Neural progenitor cell (in vitro differentiated cells): Measurements from ENCODE around the gene LASP1NB.
"Not testable (repeated sequence)": the region's sequence is repeated elsewhere in the genome, so short reads cannot be mapped to it uniquely, and the experiment has no call there.

Experiments
- DNase-seq: peaks from one replicate; pipeline ENCODE4 v3.0.0-alpha.2; 2016; ENCODE audit warnings: low spot score
- H2AFZ ChIP-seq: fragments of 200-600 bp; sonication (generic); replicated peaks from 2 replicates; pipeline ENCODE4 v1.6.1; 2016; ENCODE audit warnings: antibody characterized with exemption
- H3F3A ChIP-seq: fragments of 200-600 bp; sonication (generic); 2 replicates; pipeline ENCODE4 v1.6.1; 2016; ENCODE audit warnings: antibody characterized with exemption, low read depth
- H3K27ac ChIP-seq: fragments of 200-600 bp; sonication (generic); 2 replicates; pipeline ENCODE4 v1.5.1; 2016; ENCODE audit warnings: mild to moderate bottlenecking
- H3K27me3 ChIP-seq: fragments of 200-600 bp; sonication (generic); 2 replicates; pipeline ENCODE4 v1.6.1; 2016; ENCODE audit warnings: mild to moderate bottlenecking, moderate library complexity
- H3K36me3 ChIP-seq: fragments of 200-600 bp; sonication (generic); 2 replicates; pipeline ENCODE4 v1.5.1; 2016
- H3K4me1 ChIP-seq: fragments of 200-600 bp; sonication (generic); 2 replicates; pipeline ENCODE4 v1.6.1; 2016; ENCODE audit warnings: mixed run types
- H3K4me2 ChIP-seq: fragments of 200-600 bp; sonication (generic); 2 replicates; pipeline ENCODE4 v1.6.1; 2016
- H3K4me3 ChIP-seq: fragments of 200-600 bp; sonication (generic); 2 replicates; pipeline ENCODE4 v1.5.1; 2016
- H3K79me2 ChIP-seq: fragments of 200-600 bp; sonication (generic); 2 replicates; pipeline ENCODE4 v1.6.1; 2016; ENCODE audit warnings: low read depth
- H3K9ac ChIP-seq: fragments of 200-600 bp; sonication (generic); 2 replicates; pipeline ENCODE4 v1.6.1; 2016
- H3K9me3 ChIP-seq: fragments of 200-600 bp; sonication (generic); 2 replicates; pipeline ENCODE4 v1.5.1; 2016; ENCODE audit warnings: low read depth
- H4K20me1 ChIP-seq: fragments of 200-600 bp; sonication (generic); 2 replicates; pipeline ENCODE4 v1.6.1; 2016; ENCODE audit warnings: low read depth
- H3K27ac Mint-ChIP-seq: 3 replicates; pipeline ENCODE4 v1.8.0; 2021; ENCODE audit warnings: mixed read lengths
- H3K27me3 Mint-ChIP-seq: 2 replicates; pipeline ENCODE4 v1.8.0; 2022; ENCODE audit warnings: low read depth, mild to moderate bottlenecking, inconsistent platforms, moderate library complexity, mixed read lengths; ENCODE audit not compliant: insufficient read depth
- H3K36me3 Mint-ChIP-seq: 3 replicates; pipeline ENCODE4 v1.8.0; 2021; ENCODE audit warnings: mixed read lengths
- H3K4me1 Mint-ChIP-seq: 3 replicates; pipeline ENCODE4 v1.8.0; 2021; ENCODE audit warnings: mixed read lengths
- H3K4me3 Mint-ChIP-seq: 3 replicates; pipeline ENCODE4 v1.8.0; 2021; ENCODE audit warnings: mild to moderate bottlenecking, moderate library complexity, mixed read lengths
- H3K9me3 Mint-ChIP-seq: 3 replicates; pipeline ENCODE4 v1.8.0; 2020; ENCODE audit warnings: mixed read lengths
- EZH2 ChIP-seq: fragments of 200-600 bp; sonication (generic); IDR thresholded peaks from 2 replicates; pipeline ENCODE4 v1.6.1; 2017; ENCODE audit warnings: antibody characterized with exemption, mild to moderate bottlenecking, moderate library complexity
- EZH2phosphoT487 ChIP-seq: fragments of 200-600 bp; sonication (generic); IDR thresholded peaks from 2 replicates; pipeline ENCODE4 v1.6.1; 2017; ENCODE audit warnings: antibody characterized with exemption
- TF ChIP-seq, protein P1 (sequence below): fragments of 200-600 bp; sonication (generic); IDR thresholded peaks from 2 replicates; pipeline ENCODE4 v1.5.1; 2017; ENCODE audit warnings: antibody characterized with exemption, mild to moderate bottlenecking

The LASP1NB gene

DNA sequence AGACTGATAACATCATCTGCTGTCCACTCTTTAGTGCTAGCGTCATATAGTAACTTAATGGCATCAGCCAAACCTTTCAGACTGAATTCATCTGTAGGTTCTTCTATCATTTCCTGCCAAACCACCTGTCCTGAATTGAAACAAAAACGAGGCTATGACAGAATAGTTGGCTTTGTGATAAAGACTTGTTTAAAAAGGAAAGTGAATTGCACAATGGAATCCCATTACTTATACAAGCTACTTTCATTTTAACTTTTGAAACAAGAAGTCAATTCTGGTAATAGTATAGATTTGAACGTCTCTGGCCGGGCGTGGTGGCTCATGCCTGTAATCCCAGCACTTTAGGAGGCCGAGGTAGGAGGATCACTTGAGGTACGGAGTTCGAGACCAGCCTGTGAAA is 18.2 kb downstream of the LASP1NB start:
- no peaks in the 10 kb centered on the region for H3K9me3 ChIP-seq
- DNase-seq = no peak
- peaks cover 4% of the 10 kb centered on the region for H3F3A ChIP-seq
- H4K20me1 ChIP-seq = no peaks in the 10 kb centered on the region
- Mint-ChIP-seq H3K4me3 (no peak overlapping the region), H3K27me3 (peaks cover 4% of the 10 kb centered on the region), H3K9me3 (no peaks in the 10 kb centered on the region), H3K36me3 (no peaks in the 10 kb centered on the region), H3K27ac (no peak overlapping the region), H3K4me1 (no peaks in the 10 kb centered on the region)
- no peaks in the 10 kb centered on the region for H3K27me3 ChIP-seq
- H3K79me2 ChIP-seq = no peaks in the 10 kb centered on the region
- no peaks in the 10 kb centered on the region for H3K4me1 ChIP-seq
- no peak overlapping the region for H3K27ac ChIP-seq
- H3K9ac ChIP-seq = no peak overlapping the region
- no peak overlapping the region for H2AFZ ChIP-seq
- H3K4me3 ChIP-seq = no peak overlapping the region
- H3K4me2 ChIP-seq = no peak overlapping the region
- TF ChIP-seq EZH2 (no peak), EZH2phosphoT487 (no peak)
- TF ChIP-seq, protein P1, sequence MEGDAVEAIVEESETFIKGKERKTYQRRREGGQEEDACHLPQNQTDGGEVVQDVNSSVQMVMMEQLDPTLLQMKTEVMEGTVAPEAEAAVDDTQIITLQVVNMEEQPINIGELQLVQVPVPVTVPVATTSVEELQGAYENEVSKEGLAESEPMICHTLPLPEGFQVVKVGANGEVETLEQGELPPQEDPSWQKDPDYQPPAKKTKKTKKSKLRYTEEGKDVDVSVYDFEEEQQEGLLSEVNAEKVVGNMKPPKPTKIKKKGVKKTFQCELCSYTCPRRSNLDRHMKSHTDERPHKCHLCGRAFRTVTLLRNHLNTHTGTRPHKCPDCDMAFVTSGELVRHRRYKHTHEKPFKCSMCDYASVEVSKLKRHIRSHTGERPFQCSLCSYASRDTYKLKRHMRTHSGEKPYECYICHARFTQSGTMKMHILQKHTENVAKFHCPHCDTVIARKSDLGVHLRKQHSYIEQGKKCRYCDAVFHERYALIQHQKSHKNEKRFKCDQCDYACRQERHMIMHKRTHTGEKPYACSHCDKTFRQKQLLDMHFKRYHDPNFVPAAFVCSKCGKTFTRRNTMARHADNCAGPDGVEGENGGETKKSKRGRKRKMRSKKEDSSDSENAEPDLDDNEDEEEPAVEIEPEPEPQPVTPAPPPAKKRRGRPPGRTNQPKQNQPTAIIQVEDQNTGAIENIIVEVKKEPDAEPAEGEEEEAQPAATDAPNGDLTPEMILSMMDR = no peak
- H3K36me3 ChIP-seq = no peaks in the 10 kb centered on the region

DNA sequence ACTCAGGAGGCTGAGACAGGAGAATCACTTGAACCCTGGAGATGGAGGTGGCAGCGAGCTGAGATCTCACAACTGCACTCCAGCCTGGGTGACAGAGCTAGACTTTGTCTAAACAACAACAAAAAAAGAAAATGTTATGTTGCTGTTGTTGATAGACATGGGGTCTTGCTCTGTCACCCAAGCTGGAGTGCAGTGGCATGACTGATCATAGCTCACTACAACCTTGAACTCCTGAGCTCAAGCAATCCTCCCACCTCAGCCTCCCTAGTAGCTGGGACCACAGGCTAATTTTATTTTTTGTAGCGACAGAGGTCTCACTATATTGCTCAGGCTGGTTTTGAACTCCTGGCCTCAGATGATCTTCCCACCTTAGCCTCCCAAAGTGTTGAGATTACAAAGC is 21.8 kb downstream of the LASP1NB start:
- no peaks in the 10 kb centered on the region for H3K79me2 ChIP-seq
- Mint-ChIP-seq H3K27me3 (peaks cover 2% of the 10 kb centered on the region), H3K4me1 (no peaks in the 10 kb centered on the region), H3K27ac (no peak overlapping the region), H3K4me3 (no peak overlapping the region), H3K9me3 (no peaks in the 10 kb centered on the region), H3K36me3 (no peaks in the 10 kb centered on the region)
- TF ChIP-seq EZH2phosphoT487 = no peak
- TF ChIP-seq, protein P1 = no peak
- no peak for TF ChIP-seq EZH2
- H3K27ac ChIP-seq = no peak overlapping the region
- no peak overlapping the region for H2AFZ ChIP-seq
- no peaks in the 10 kb centered on the region for H3K27me3 ChIP-seq
- no peaks in the 10 kb centered on the region for H4K20me1 ChIP-seq
- H3K9me3 ChIP-seq = no peaks in the 10 kb centered on the region
- no peaks in the 10 kb centered on the region for H3K36me3 ChIP-seq
- H3K9ac ChIP-seq = no peak overlapping the region
- no peak overlapping the region for H3K4me3 ChIP-seq
- no peak for DNase-seq
- peaks cover 4% of the 10 kb centered on the region for H3F3A ChIP-seq
- H3K4me1 ChIP-seq = no peaks in the 10 kb centered on the region
- H3K4me2 ChIP-seq = no peak overlapping the region

DNA sequence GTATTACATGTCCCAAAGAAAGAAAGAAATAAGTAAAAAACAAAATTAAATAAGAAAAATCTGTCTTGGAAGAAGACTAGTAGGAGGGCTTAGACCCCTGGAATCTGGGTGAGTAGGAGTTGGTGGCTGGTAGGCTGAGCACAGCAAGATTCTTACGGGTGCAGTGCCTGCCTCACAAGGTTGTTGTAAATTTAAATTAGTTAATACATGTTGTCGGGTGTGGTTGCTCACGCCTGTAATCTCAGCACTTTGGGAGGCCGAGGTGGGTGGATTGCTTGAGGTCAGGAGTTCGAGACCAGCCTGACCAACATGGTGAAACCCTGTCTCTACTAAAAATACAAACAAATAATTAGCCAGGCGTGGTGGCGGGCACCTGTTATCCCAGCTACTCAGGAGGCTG is 28.4 kb downstream of the LASP1NB start:
- not testable (repeated sequence) for H3K4me1 Mint-ChIP-seq, H3K9ac ChIP-seq, H3K36me3 Mint-ChIP-seq, H2AFZ ChIP-seq, H3K79me2 ChIP-seq, H3K4me3 Mint-ChIP-seq, H4K20me1 ChIP-seq, H3K9me3 ChIP-seq, H3K9me3 Mint-ChIP-seq, H3K36me3 ChIP-seq, H3K4me3 ChIP-seq, H3F3A ChIP-seq, H3K27ac Mint-ChIP-seq, H3K4me1 ChIP-seq, H3K27ac ChIP-seq, H3K27me3 Mint-ChIP-seq, H3K27me3 ChIP-seq, DNase-seq, H3K4me2 ChIP-seq

DNA sequence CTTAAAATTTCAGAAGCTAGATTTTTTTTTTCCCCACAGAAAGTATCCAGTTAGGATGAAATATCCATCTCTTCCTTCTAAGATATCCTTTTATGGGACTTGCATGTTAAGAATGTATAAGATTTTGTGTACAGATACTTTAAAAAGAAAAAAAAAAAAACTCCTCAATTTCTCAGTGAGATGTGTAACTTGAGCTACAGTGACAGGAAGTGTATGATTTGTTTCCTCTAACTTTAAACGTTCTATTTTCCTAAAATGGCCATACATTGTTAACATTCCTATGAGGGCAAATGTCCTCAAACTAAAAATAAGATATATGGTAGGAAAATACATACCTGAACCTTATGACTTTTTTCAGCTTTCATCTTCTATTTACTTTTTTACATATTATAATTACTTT is 32.9 kb downstream of the LASP1NB start:
- H3K36me3 ChIP-seq = no peaks in the 10 kb centered on the region
- no peaks in the 10 kb centered on the region for H3F3A ChIP-seq
- no peaks in the 10 kb centered on the region for H3K27me3 ChIP-seq
- no peak for DNase-seq
- H3K4me3 Mint-ChIP-seq = no peak overlapping the region
- no peak overlapping the region for H3K9ac ChIP-seq
- no peak overlapping the region for H3K4me3 ChIP-seq
- H3K9me3 Mint-ChIP-seq = no peaks in the 10 kb centered on the region
- H3K4me1 Mint-ChIP-seq = no peaks in the 10 kb centered on the region
- H3K4me2 ChIP-seq = no peak overlapping the region
- H3K4me1 ChIP-seq = no peaks in the 10 kb centered on the region
- no peak overlapping the region for H2AFZ ChIP-seq
- H3K9me3 ChIP-seq = no peaks in the 10 kb centered on the region
- no peak overlapping the region for H3K27ac Mint-ChIP-seq
- H3K79me2 ChIP-seq = no peaks in the 10 kb centered on the region
- no peaks in the 10 kb centered on the region for H4K20me1 ChIP-seq
- H3K27ac ChIP-seq = no peak overlapping the region
- H3K36me3 Mint-ChIP-seq = no peaks in the 10 kb centered on the region
- TF ChIP-seq EZH2phosphoT487 (no peak), EZH2 (no peak)
- TF ChIP-seq, protein P1 = no peak
- H3K27me3 Mint-ChIP-seq = peaks cover 2% of the 10 kb centered on the region
